GM23248 (cell line): ENCODE results near the gene S100A16. TPM values are rescaled to one million over a fixed set of nuclear protein-coding genes. Genes with fewer than 3 reads are reported as not detected.
A peak's percentile ranks its signal among the peaks of the same experiment; 100 is the strongest.

ENCODE experiments used
- DNase-seq: peaks from one replicate; pipeline ENCODE4 v3.0.0-alpha.2; 2015
- H2AFZ ChIP-seq: fragments of 200-600 bp; sonication (generic); 2 replicates; pipeline ENCODE4 v1.6.1; 2016; ENCODE audit warnings: antibody characterized with exemption
- H3F3A ChIP-seq: fragments of 200-600 bp; sonication (generic); 2 replicates; pipeline ENCODE4 v1.6.1; 2016; ENCODE audit warnings: mild to moderate bottlenecking, antibody characterized with exemption, mixed run types; ENCODE audit not compliant: insufficient read depth
- H3K27ac ChIP-seq: fragments of 200-600 bp; sonication (generic); 2 replicates; pipeline ENCODE4 v1.5.1; 2016; ENCODE audit warnings: mild to moderate bottlenecking
- H3K27me3 ChIP-seq: fragments of 200-600 bp; sonication (generic); replicated peaks from 2 replicates; pipeline ENCODE4 v1.6.1; 2016; ENCODE audit warnings: mild to moderate bottlenecking; ENCODE audit not compliant: insufficient read depth
- H3K36me3 ChIP-seq: fragments of 200-600 bp; sonication (generic); 2 replicates; pipeline ENCODE4 v1.6.1; 2016; ENCODE audit warnings: low read depth, mild to moderate bottlenecking
- H3K4me1 ChIP-seq: fragments of 200-600 bp; sonication (generic); 2 replicates; pipeline ENCODE4 v1.6.1; 2016; ENCODE audit warnings: mild to moderate bottlenecking; ENCODE audit not compliant: insufficient read depth
- H3K4me2 ChIP-seq: fragments of 200-600 bp; sonication (generic); one replicate; pipeline ENCODE4 v1.6.1; 2016; ENCODE audit warnings: mild to moderate bottlenecking; ENCODE audit not compliant: unreplicated experiment
- H3K4me3 ChIP-seq: fragments of 200-600 bp; sonication (generic); 2 replicates; pipeline ENCODE4 v1.5.1; 2016; ENCODE audit warnings: mild to moderate bottlenecking
- H3K79me2 ChIP-seq: fragments of 200-600 bp; sonication (generic); 2 replicates; pipeline ENCODE4 v1.6.1; 2016; ENCODE audit warnings: mild to moderate bottlenecking; ENCODE audit not compliant: insufficient read depth
- H3K9ac ChIP-seq: fragments of 200-600 bp; sonication (generic); 2 replicates; pipeline ENCODE4 v1.6.1; 2016; ENCODE audit warnings: mild to moderate bottlenecking
- H3K9me2 ChIP-seq: fragments of 200-600 bp; sonication (generic); 2 replicates; pipeline ENCODE4 v1.6.1; 2016; ENCODE audit warnings: mixed run types, mild to moderate bottlenecking, moderate library complexity; ENCODE audit not compliant: insufficient read depth
- H3K9me3 ChIP-seq: fragments of 200-600 bp; sonication (generic); one replicate; pipeline ENCODE4 v1.6.1; 2017; ENCODE audit warnings: low read depth
- H4K20me1 ChIP-seq: fragments of 200-600 bp; sonication (generic); 2 replicates; pipeline ENCODE4 v1.6.0; 2016; ENCODE audit not compliant: insufficient read depth
- EZH2 ChIP-seq: fragments of 200-600 bp; sonication (generic); IDR thresholded peaks from 2 replicates; pipeline ENCODE4 v1.6.1; 2018; ENCODE audit warnings: antibody characterized with exemption, mild to moderate bottlenecking; ENCODE audit not compliant: insufficient read depth, poor library complexity, severe bottlenecking
- EZH2phosphoT487 ChIP-seq: fragments of 200-600 bp; sonication (generic); IDR thresholded peaks from 2 replicates; pipeline ENCODE4 v1.6.1; 2018; ENCODE audit warnings: antibody characterized with exemption, moderate library complexity, mild to moderate bottlenecking, low read depth; ENCODE audit not compliant: insufficient read depth
- WGBS, 2 experiments: methylation state at CpG; one replicate each; pipeline ENCODE4 v1.1.6; 2015 to 2017; ENCODE audit warnings: low lambda C conversion rate in 2 of 2, low coverage in 1 of 2; ENCODE audit errors: missing lambda C conversion rate in 2 of 2; 5-methylcytosine and 5-hydroxymethylcytosine counted together
- in situ Hi-C: fragments of 300-500 bp; cut with MboI; formaldehyde crosslinking; loops from 2 replicates; pipeline ENCODE4 v1.15.0; 2020
- polyA plus RNA-seq: library from polyadenylated mRNA; unstranded; fragments of >200 nt; fragmentation: Nextera tagmentation; extraction: Ambion mirVana; gene quantifications from 2 replicates; pipeline ENCODE4 v1.2.1, GENCODE V29; 2016
- total RNA-seq: library from RNA; depleted of rRNA; stranded (reverse); fragments of >200 nt; shearing (Covaris generic); gene quantifications from 2 replicates; pipeline ENCODE4 v1.2.3, GENCODE V29; 2014

S100A16 gene
- total and polyA plus RNA-seq, 2 experiments from 2014 or later: 615 to 801 TPM

DNA sequence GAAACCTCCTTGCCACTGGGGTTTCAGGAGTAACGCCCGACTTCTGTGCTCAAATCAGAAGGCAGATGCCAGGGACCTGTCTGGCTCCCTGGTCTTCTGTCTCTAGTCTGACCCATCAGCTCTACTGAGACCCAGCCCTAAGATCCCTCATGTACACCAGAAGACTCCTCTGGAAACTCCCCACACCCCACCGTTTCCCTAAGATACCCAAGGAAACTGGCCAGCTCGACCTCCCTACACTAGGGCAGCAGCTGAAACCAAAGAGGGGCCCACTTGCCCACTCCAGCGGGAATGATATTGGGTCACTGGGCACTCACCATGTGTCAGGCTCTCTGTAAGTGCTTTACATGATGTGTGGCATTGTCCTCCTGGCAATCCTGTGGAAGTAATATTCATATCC, 469 bp upstream of the S100A16 start:
- in situ Hi-C loops: no loop called here
- Histone ChIP-seq H3K4me3 (peak overlapping the region; percentile 96), H2AFZ (peak overlapping the region; percentile 73)

DNA sequence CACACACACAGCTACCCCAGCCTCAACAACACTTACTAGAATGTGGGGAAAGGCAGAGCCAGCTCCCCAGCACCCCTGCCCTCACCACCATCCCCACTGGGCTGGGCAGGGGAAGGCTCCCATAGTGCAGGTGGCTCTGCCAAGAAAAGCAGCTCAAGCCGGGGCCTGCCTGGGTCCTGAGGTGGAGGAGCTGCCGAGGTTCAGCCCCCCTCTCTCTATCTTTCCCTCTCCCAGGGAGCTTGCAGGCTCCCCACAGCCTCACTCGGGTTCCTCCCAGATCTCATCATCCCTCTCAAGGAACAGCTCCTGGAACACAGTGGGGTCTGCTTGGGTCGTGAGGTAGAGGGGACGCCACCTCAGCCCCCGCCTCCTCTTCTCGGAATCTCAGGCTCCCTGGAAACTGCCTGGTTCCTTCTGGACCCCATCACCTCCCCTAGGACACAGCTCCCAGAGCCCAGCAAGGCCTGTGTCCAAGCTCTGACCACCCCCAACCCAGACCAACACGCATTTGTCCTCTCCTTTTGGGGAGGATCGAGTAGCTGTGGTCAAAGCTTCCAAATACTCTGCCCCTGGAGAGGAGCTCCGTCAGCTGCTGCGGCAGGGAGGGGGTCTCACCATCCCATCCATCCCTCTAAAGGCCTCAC, 704 bp downstream of the S100A16 start:
- Histone ChIP-seq H3K4me1 (peaks cover 38% of the 10 kb centered on the region), H3F3A (peaks cover 30% of the 10 kb centered on the region), H2AFZ (peak overlapping the region; percentile 73; the same call in 1 of the 2 replicates), H3K79me2 (peaks cover 60% of the 10 kb centered on the region), H3K27me3 (no peaks in the 10 kb centered on the region), H3K9me2 (no peaks in the 10 kb centered on the region), H3K27ac (peak overlapping the region; percentile 76), H3K4me2 (peak overlapping the region; percentile 93), H3K9ac (peak overlapping the region; percentile 97), H3K4me3 (peak overlapping the region; percentile 96), H3K36me3 (peaks cover 3% of the 10 kb centered on the region; the same call in 1 of the 2 replicates), H3K9me3 (no peaks in the 10 kb centered on the region), H4K20me1 (no peaks in the 10 kb centered on the region)
- WGBS, 2 experiments: 1 to 3% methylated on average over 11 of the region's 11 CpGs
- in situ Hi-C loops: no loop called here
- no peak for TF ChIP-seq EZH2
- no peak for TF ChIP-seq EZH2phosphoT487
- DNase-seq: peak; percentile 42

More for the DNA sequence above, 469 bp upstream of the S100A16 start:
- DNase-seq: no peak
- no peaks in the 10 kb centered on the region for H3K9me3 ChIP-seq
- peak overlapping the region; percentile 93 for H3K4me2 ChIP-seq
- H3K27me3 ChIP-seq: no peaks in the 10 kb centered on the region
- peaks cover 41% of the 10 kb centered on the region for H3F3A ChIP-seq
- H3K27ac ChIP-seq: peak overlapping the region; percentile 76
- H3K79me2 ChIP-seq: peaks cover 48% of the 10 kb centered on the region
- TF ChIP-seq EZH2 (no peak), EZH2phosphoT487 (no peak)
- H3K36me3 ChIP-seq: 0 out of 2 replicates have a peak, but pooled peaks cover under 1% of the 10 kb centered on the region
- 78 to 86% methylated on average over 5 of the region's 5 CpGs for WGBS, 2 experiments
- H3K9ac ChIP-seq: peak overlapping the region; percentile 97
- no peaks in the 10 kb centered on the region for H4K20me1 ChIP-seq
- no peaks in the 10 kb centered on the region for H3K9me2 ChIP-seq
- peaks cover 42% of the 10 kb centered on the region for H3K4me1 ChIP-seq

DNA sequence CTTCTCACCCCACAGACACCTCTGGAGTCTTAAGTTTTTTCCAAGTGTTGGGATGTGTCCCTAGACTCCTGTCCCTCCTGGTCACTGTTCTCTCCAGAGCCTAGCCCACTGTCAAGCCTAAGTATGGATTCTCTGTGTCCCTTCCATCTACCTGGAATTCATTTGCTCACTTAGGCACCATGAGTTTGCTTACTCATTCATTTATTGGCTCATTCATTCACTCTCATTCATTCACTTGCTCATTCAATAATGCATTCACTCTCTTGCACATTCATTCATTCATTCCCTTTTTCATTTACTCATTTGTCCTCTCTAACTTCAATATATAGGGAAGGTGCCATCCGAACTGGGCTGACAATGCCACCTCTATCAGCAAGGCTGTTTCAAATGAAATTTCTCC, 1.6 kb downstream of the S100A16 start:
- no peak overlapping the region for H2AFZ ChIP-seq
- in situ Hi-C loops: no loop called here
- H3K4me1 ChIP-seq: peaks cover 32% of the 10 kb centered on the region
- TF ChIP-seq EZH2 (no peak), EZH2phosphoT487 (no peak)
- peak overlapping the region; percentile 76 for H3K27ac ChIP-seq
- peaks cover 31% of the 10 kb centered on the region for H3F3A ChIP-seq
- 35 to 44% methylated on average over 1 of the region's 1 CpG for WGBS, 2 experiments
- H3K9me3 ChIP-seq: no peaks in the 10 kb centered on the region
- H3K4me2 ChIP-seq: peak overlapping the region; percentile 93
- peaks cover 12% of the 10 kb centered on the region for H3K36me3 ChIP-seq
- peak overlapping the region; percentile 97 for H3K9ac ChIP-seq
- no peaks in the 10 kb centered on the region for H4K20me1 ChIP-seq
- H3K79me2 ChIP-seq: peaks cover 68% of the 10 kb centered on the region
- H3K4me3 ChIP-seq: peak overlapping the region; percentile 96
- no peaks in the 10 kb centered on the region for H3K9me2 ChIP-seq
- no peaks in the 10 kb centered on the region for H3K27me3 ChIP-seq
- peak; percentile 53 for DNase-seq

DNA sequence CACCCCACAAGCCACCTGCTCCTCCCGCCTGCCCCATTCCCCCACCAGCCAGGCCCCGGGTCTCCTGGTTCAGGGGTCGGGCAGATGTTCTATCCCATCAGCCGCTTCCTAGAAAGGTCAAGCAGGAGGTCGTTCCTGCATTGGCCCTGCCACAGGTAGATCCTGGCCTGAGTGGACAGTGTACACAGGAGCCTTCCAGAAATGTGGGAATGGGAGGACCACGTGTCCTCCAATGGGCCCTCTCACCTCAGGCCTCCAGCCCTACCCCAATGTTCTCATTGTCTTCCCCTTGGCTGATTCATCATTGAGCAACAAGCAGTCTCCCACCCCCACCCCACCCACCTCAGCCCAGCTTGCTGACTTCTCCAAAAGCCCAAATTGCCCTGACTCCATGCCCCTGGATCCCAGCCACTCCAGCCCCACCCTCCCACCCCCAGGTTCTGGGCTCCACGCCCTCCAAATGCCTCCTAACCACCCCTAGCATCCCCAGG, 2.1 kb downstream of the S100A16 start:
- Histone ChIP-seq H3K79me2 (peaks cover 72% of the 10 kb centered on the region), H3K9me3 (no peaks in the 10 kb centered on the region), H2AFZ (no peak overlapping the region), H3K9ac (peak overlapping the region; percentile 97), H3K4me1 (peaks cover 32% of the 10 kb centered on the region), H3K36me3 (peaks cover 17% of the 10 kb centered on the region), H3K9me2 (no peaks in the 10 kb centered on the region), H3K27ac (peak overlapping the region; percentile 76), H3K27me3 (no peaks in the 10 kb centered on the region), H3K4me2 (peak overlapping the region; percentile 93), H4K20me1 (no peaks in the 10 kb centered on the region), H3F3A (peaks cover 36% of the 10 kb centered on the region), H3K4me3 (peak overlapping the region; percentile 96)
- 73 to 83% methylated on average over 6 to 7 of the region's 7 CpGs for WGBS, 2 experiments
- TF ChIP-seq EZH2phosphoT487 (no peak), EZH2 (no peak)
- peak; percentile 84 for DNase-seq
- in situ Hi-C loops: no loop called here
